LHCN-M2 (cell line): Measurements from ENCODE around the gene SPATA31E1. TPM values are rescaled to one million over a fixed set of nuclear protein-coding genes. Genes with fewer than 3 reads are reported as not detected.
"Not testable (repeated sequence)": the region's sequence is repeated elsewhere in the genome, so short reads cannot be mapped to it uniquely, and the experiment has no call there.

ENCODE experiments used
- DNase-seq: peaks from one replicate; pipeline ENCODE4 v3.0.0-alpha.2; 2012; ENCODE audit warnings: low read depth
- total RNA-seq: library from RNA; depleted of rRNA; stranded (reverse); fragments of >200 nt; gene quantifications from 2 replicates; pipeline ENCODE4 v1.2.3, GENCODE V29; 2014

Gene SPATA31E1
- total RNA-seq, 1 experiment from 2014 or later, result not detected

- DNase-seq, result no peak
These were observed 3.0 kb downstream of the SPATA31E1 start for GRCh38 chr9:87885484-87886189.

- DNase-seq, result no peak
These were observed 3.7 kb downstream of the SPATA31E1 start for GRCh38 chr9:87886210-87886932.

- DNase-seq, result no peak
These were observed 4.3 kb downstream of the SPATA31E1 start for GRCh38 chr9:87886933-87887505.

- DNase-seq, result no peak
These were observed 5.2 kb downstream of the SPATA31E1 start for GRCh38 chr9:87887661-87888480.

- DNase-seq, result no peak
These were observed 5.8 kb downstream of the SPATA31E1 start for GRCh38 chr9:87888501-87888900.

- DNase-seq, result no peak
These were observed 6.6 kb downstream of the SPATA31E1 start for GRCh38 chr9:87889065-87889881.

GRCh38 chr9:87889882-87890252 lies 7.2 kb downstream of the SPATA31E1 start:
- no peak for DNase-seq

GRCh38 chr9:87890837-87891236 lies 8.2 kb downstream of the SPATA31E1 start:
- DNase-seq, result no peak

- no peak for DNase-seq
These were observed 9.1 kb downstream of the SPATA31E1 start for GRCh38 chr9:87891754-87892153.

GRCh38 chr9:87892956-87893355 lies 10.3 kb downstream of the SPATA31E1 start:
- no peak for DNase-seq

GRCh38 chr9:87894998-87895625 lies 12.4 kb downstream of the SPATA31E1 start:
- DNase-seq, result no peak

GRCh38 chr9:87896891-87897290 lies 14.2 kb downstream of the SPATA31E1 start:
- DNase-seq, result no peak

GRCh38 chr9:87898151-87898550 lies 15.5 kb downstream of the SPATA31E1 start:
- DNase-seq, result no peak

GRCh38 chr9:87902371-87902770 lies 19.7 kb downstream of the SPATA31E1 start:
- DNase-seq, result not testable (repeated sequence)

GRCh38 chr9:87909310-87910041 lies 26.8 kb downstream of the SPATA31E1 start:
- DNase-seq, result no peak

GRCh38 chr9:87910821-87911220 lies 28.1 kb downstream of the SPATA31E1 start:
- no peak for DNase-seq

- not testable (repeated sequence) for DNase-seq
These were observed 35.0 kb downstream of the SPATA31E1 start, which contains the start of gene SPATA31C1 for GRCh38 chr9:87917662-87918061. TSS of gene SPATA31C1 (plus strand) at chr9:87917962.

GRCh38 chr9:87919013-87919412 lies 36.3 kb downstream of the SPATA31E1 start:
- not testable (repeated sequence) for DNase-seq

- not testable (repeated sequence) for DNase-seq
These were observed 38.9 kb downstream of the SPATA31E1 start for GRCh38 chr9:87921561-87921960.

GRCh38 chr9:87923012-87923411 lies 40.3 kb downstream of the SPATA31E1 start:
- not testable (repeated sequence) for DNase-seq
